Activated CD4-positive, alpha-beta T cell treated with anti-CD3 and anti-CD28 coated beads for 4 hours (primary cell): ENCODE results near the gene FKBP7.
A peak's percentile ranks its signal among the peaks of the same experiment; 100 is the strongest.
"Not testable (repeated sequence)": the region's sequence is repeated elsewhere in the genome, so short reads cannot be mapped to it uniquely, and the experiment has no call there.

Experiments
- DNase-seq, 2 donors: peaks; one replicate each; pipeline ENCODE4 v3.0.0-alpha.2; 2020

Gene FKBP7

GRCh38 chr2:178448968-178449661 is 29.3 kb downstream of the FKBP7 start:
- DNase-seq, result no peak

- no peak for DNase-seq
These were observed 37.0 kb downstream of the FKBP7 start for GRCh38 chr2:178441426-178441825.

- DNase-seq, result no peak
These were observed 41.7 kb downstream of the FKBP7 start for GRCh38 chr2:178436662-178437061.

GRCh38 chr2:178429336-178429735 is 49.1 kb downstream of the FKBP7 start:
- DNase-seq, result no peak

GRCh38 chr2:178428396-178428806 is 50.0 kb downstream of the FKBP7 start:
- no peak for DNase-seq

- no peak for DNase-seq
These were observed 50.9 kb downstream of the FKBP7 start for GRCh38 chr2:178427458-178427857.

GRCh38 chr2:178426388-178426787 is 52.0 kb downstream of the FKBP7 start:
- no peak for DNase-seq

GRCh38 chr2:178425255-178425827 is 53.1 kb downstream of the FKBP7 start:
- DNase-seq, result no peak

GRCh38 chr2:178423746-178424145 is 54.7 kb downstream of the FKBP7 start:
- not testable (repeated sequence) for DNase-seq

- no peak for DNase-seq
These were observed 56.3 kb downstream of the FKBP7 start for GRCh38 chr2:178422097-178422496.

- DNase-seq, result no peak
These were observed 57.9 kb downstream of the FKBP7 start for GRCh38 chr2:178420463-178420999.

GRCh38 chr2:178419123-178419522 is 59.3 kb downstream of the FKBP7 start:
- DNase-seq, result no peak

GRCh38 chr2:178418426-178418825 is 60.0 kb downstream of the FKBP7 start:
- no peak for DNase-seq

GRCh38 chr2:178417916-178418315 is 60.5 kb downstream of the FKBP7 start:
- DNase-seq, result no peak

GRCh38 chr2:178415979-178416378 is 62.4 kb downstream of the FKBP7 start:
- DNase-seq, result no peak

- DNase-seq, result peak; percentile 65 to 67
These were observed 63.8 kb downstream of the FKBP7 start for GRCh38 chr2:178414266-178415247.
